PC-3 (cell line): ENCODE results near the gene SFN. TPM values are rescaled to one million over a fixed set of nuclear protein-coding genes. Genes with fewer than 3 reads are reported as not detected.

Experiments
- ATAC-seq: fragments of 200-7000 bp; cut with Tn5 transposase; 2 replicates; pipeline ENCODE4 v1.9.1; 2020; ENCODE audit warnings: mild to moderate bottlenecking, moderate library complexity
- BruUV-seq: library from RNA; stranded (reverse); fragments of 400-500 nt; replicated peaks from 2 replicates; lab custom pipeline; 2021; lab: Mats Ljungman, UMichigan
- CTCF ChIA-PET: fragments of 300-600 bp; sonication (Branson Sonifier 250); formaldehyde crosslinking; loops from one replicate; lab custom pipeline; 2022; ENCODE audit warnings: antibody characterized with exemption; lab: Charles Lee
- POLR2A ChIA-PET: fragments of 300-600 bp; sonication (Branson Sonifier 250); formaldehyde crosslinking; loops from one replicate; lab custom pipeline; 2022; ENCODE audit warnings: antibody characterized with exemption; ENCODE audit not compliant: unreplicated experiment; lab: Charles Lee
- DNase-seq: peaks from one replicate; pipeline ENCODE4 v3.0.0-alpha.2; 2015
- H2AFZ ChIP-seq: fragments of 300-600 bp; sonication (generic); 2 replicates; pipeline ENCODE4 v1.6.0; 2016; ENCODE audit warnings: antibody characterized with exemption, low read length
- H3F3A ChIP-seq: fragments of 300-600 bp; sonication (generic); one replicate; pipeline ENCODE4 v1.6.0; 2017; ENCODE audit warnings: antibody characterized with exemption, low read length, control low read depth, mild to moderate bottlenecking; ENCODE audit not compliant: unreplicated experiment
- H3K27ac ChIP-seq: fragments of 300-600 bp; sonication (generic); 2 replicates; pipeline ENCODE4 v1.5.1; 2016; ENCODE audit warnings: mild to moderate bottlenecking, low read length
- H3K27me3 ChIP-seq: fragments of 300-600 bp; sonication (generic); 2 replicates; pipeline ENCODE4 v1.6.1; 2016; ENCODE audit warnings: low read length, mixed read lengths
- H3K36me3 ChIP-seq: fragments of 300-600 bp; sonication (generic); 2 replicates; pipeline ENCODE4 v1.6.1; 2016; ENCODE audit warnings: low read depth, mixed run types, low read length, mixed read lengths
- H3K4me1 ChIP-seq: fragments of 300-600 bp; sonication (generic); 2 replicates; pipeline ENCODE4 v1.5.1; 2016; ENCODE audit warnings: low read length; ENCODE audit not compliant: insufficient read depth
- H3K4me2 ChIP-seq: fragments of 300-600 bp; sonication (generic); 2 replicates; pipeline ENCODE4 v1.6.0; 2016; ENCODE audit warnings: low read length
- H3K4me3 ChIP-seq: fragments of 300-600 bp; sonication (generic); 2 replicates; pipeline ENCODE4 v1.5.1; 2016; ENCODE audit warnings: mild to moderate bottlenecking, low read length, mixed read lengths
- H3K79me2 ChIP-seq: fragments of 300-600 bp; sonication (generic); 2 replicates; pipeline ENCODE4 v1.6.1; 2017; ENCODE audit warnings: low read length, mixed read lengths
- H3K9ac ChIP-seq: fragments of 300-600 bp; sonication (generic); 2 replicates; pipeline ENCODE4 v1.6.0; 2016; ENCODE audit warnings: mild to moderate bottlenecking, low read length
- H3K9me2 ChIP-seq: fragments of 300-600 bp; sonication (generic); replicated peaks from 2 replicates; pipeline ENCODE4 v1.6.1; 2016; ENCODE audit warnings: mixed run types, low read length, mixed read lengths
- H3K9me3 ChIP-seq: fragments of 300-600 bp; sonication (generic); 2 replicates; pipeline ENCODE4 v1.6.1; 2016; ENCODE audit warnings: low read length, mixed read lengths
- H4K20me1 ChIP-seq: fragments of 300-600 bp; sonication (generic); 2 replicates; pipeline ENCODE4 v1.6.1; 2016; ENCODE audit warnings: low read length, mixed read lengths
- EZH2 ChIP-seq: fragments of 300-600 bp; sonication (generic); IDR thresholded peaks from one replicate; pipeline ENCODE4 v1.6.1; 2017; ENCODE audit warnings: antibody characterized with exemption, mild to moderate bottlenecking, low read length; ENCODE audit not compliant: unreplicated experiment
- EZH2phosphoT487 ChIP-seq: fragments of 300-600 bp; sonication (generic); IDR thresholded peaks from 2 replicates; pipeline ENCODE4 v1.6.1; 2018; ENCODE audit warnings: mild to moderate bottlenecking, antibody characterized with exemption, low read length, borderline replicate concordance
- intact Hi-C: fragments of 100-400 bp; cut with micrococcal nuclease; formaldehyde crosslinking; loops from 2 replicates; pipeline ENCODE4 v1.9.0; 2023
- total RNA-seq: library from RNA; depleted of rRNA; stranded (reverse); fragments of >200 nt; gene quantifications from 2 replicates; pipeline ENCODE4 v1.2.3, GENCODE V29; 2014
- TF ChIP-seq, protein P1 (sequence below): fragments of 300-600 bp; sonication (generic); conservative IDR thresholded peaks from 2 replicates; pipeline ENCODE4 v1.5.1; 2017; ENCODE audit warnings: antibody characterized with exemption, low read depth, mild to moderate bottlenecking, low read length

The SFN gene
- total RNA-seq, 1 experiment from 2014 or later: 411 TPM

DNA sequence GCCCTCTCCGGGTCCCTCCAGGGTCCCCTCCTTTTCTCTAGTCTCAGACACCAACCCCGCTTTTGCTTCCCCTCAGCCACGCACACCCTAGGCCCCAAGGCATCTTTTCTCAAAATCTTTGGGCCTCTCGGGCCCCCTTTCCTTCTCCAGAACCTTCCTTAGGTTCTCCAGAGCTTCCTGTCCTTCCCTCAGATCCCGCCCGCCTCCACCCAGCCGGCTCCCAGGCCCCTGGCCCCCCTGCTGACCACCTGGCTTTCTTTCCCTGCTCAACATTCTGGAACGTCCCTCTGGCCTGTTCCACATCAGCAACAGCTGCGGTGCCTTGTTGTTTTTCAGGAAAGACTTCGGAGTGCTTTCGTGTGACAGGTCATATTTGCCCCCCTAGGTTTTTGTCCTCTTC lies 35.3 kb upstream of the SFN start:
- BruUV-seq: TSS peak; percentile 18

DNA sequence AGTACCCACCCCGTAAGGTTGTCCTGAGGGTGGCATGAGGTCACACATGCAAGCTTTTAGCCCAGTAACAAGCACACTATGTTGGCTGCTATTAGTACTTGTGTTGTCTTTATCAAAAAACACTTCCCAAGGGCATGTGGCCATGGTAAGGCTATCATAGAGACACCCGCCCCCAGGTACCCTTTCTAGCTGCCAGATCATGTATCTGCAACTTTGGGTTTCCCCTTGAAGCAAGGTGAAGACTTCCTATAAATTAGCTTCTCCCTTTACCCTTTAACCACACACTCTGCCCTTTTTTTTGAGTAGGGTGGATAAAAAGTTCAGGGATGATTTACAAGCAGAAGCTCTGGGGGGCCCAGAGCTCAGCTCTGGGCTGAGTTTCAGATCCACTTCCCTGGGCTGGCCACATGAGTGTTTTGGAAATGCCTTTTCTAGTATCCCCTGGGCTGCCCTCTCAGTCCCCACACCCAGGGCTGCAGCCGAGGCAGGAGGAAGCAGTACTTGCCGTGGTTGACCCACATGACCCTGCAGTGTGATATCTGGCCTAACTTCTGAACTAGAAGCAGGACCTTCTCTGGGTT lies 34.4 kb upstream of the SFN start:
- BruUV-seq: no TSS peak
- Histone ChIP-seq H3K4me2 (peak overlapping the region; percentile 61), H2AFZ (no peak overlapping the region), H3K4me3 (no peak overlapping the region; the same call in 1 of the 2 replicates), H3K27me3 (no peaks in the 10 kb centered on the region), H3K36me3 (peaks cover 17% of the 10 kb centered on the region), H3K9me2 (no peaks in the 10 kb centered on the region), H3F3A (no peaks in the 10 kb centered on the region), H3K9me3 (no peaks in the 10 kb centered on the region), H4K20me1 (no peaks in the 10 kb centered on the region), H3K27ac (no peak overlapping the region), H3K4me1 (peaks cover 46% of the 10 kb centered on the region), H3K79me2 (peaks cover 55% of the 10 kb centered on the region), H3K9ac (no peak overlapping the region)
- CTCF ChIA-PET: interaction anchor here (0.7 kb wide), 1 partner anchor 218 kb away, joined by 3 read pairs; no protein-coding TSS in a partner anchor
- intact Hi-C loops: no loop called here
- ATAC-seq (no peak), DNase-seq (no peak)
- TF ChIP-seq EZH2phosphoT487 (no peak), EZH2 (no peak)
- TF ChIP-seq, protein P1, sequence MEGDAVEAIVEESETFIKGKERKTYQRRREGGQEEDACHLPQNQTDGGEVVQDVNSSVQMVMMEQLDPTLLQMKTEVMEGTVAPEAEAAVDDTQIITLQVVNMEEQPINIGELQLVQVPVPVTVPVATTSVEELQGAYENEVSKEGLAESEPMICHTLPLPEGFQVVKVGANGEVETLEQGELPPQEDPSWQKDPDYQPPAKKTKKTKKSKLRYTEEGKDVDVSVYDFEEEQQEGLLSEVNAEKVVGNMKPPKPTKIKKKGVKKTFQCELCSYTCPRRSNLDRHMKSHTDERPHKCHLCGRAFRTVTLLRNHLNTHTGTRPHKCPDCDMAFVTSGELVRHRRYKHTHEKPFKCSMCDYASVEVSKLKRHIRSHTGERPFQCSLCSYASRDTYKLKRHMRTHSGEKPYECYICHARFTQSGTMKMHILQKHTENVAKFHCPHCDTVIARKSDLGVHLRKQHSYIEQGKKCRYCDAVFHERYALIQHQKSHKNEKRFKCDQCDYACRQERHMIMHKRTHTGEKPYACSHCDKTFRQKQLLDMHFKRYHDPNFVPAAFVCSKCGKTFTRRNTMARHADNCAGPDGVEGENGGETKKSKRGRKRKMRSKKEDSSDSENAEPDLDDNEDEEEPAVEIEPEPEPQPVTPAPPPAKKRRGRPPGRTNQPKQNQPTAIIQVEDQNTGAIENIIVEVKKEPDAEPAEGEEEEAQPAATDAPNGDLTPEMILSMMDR: no peak
- POLR2A ChIA-PET: no interaction called here

More for the DNA sequence above, 35.3 kb upstream of the SFN start:
- ATAC-seq: no peak
- Histone ChIP-seq H2AFZ (no peak overlapping the region), H4K20me1 (no peaks in the 10 kb centered on the region), H3K9ac (peak overlapping the region; percentile 70), H3K27ac (no peak overlapping the region), H3K9me3 (no peaks in the 10 kb centered on the region), H3K4me1 (peaks cover 46% of the 10 kb centered on the region), H3K4me3 (peak overlapping the region; percentile 82), H3K27me3 (no peaks in the 10 kb centered on the region), H3K9me2 (no peaks in the 10 kb centered on the region), H3F3A (no peaks in the 10 kb centered on the region), H3K36me3 (peaks cover 9% of the 10 kb centered on the region; the same call in 1 of the 2 replicates), H3K4me2 (peak overlapping the region; percentile 96), H3K79me2 (peaks cover 55% of the 10 kb centered on the region)
- TF ChIP-seq EZH2 (no peak), EZH2phosphoT487 (no peak)
- TF ChIP-seq, protein P1: no peak
- ChIA-PET CTCF (no interaction called here), POLR2A (no interaction called here)
- no peak for DNase-seq
- intact Hi-C loops: no loop called here

DNA sequence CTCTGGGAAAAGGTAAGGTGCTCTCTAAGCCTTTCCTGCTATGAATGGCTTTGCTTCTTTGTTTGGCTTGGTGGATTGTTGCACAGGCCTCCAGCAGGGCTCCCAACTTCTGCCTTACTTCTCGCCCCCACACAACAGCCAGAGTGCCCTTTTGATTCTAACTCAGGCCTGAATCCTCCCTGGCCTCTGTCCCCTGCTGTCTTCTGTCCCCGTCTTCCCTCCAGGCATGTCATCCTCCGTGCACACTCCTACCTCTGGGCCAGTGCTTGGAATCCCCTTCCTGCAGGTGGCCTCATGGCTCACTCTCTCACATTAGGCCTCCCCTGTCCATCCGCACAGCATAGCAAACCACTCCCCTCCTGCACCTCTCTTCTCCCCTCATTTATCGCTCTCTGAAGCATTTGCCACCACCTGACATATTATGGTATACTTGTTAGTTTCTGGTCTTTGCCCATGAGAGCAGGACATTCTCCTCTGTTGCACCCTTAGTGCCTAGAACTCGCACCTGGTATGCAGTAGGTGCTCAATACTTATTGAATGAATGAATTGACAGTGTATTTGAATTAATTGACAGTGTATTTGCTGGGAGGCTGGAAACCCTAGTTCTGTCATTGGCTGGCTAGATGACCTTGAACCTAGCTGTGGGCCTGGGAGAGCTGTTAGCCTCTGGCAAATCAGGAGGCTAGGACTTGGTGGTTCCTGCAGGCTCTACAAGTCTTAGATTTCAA lies 33.6 kb upstream of the SFN start:
- H3K4me2 ChIP-seq: peak overlapping the region; percentile 61; the same call in 1 of the 2 replicates
- no peak for TF ChIP-seq EZH2phosphoT487
- TF ChIP-seq, protein P1: no peak
- no peak for TF ChIP-seq EZH2
- ChIA-PET CTCF (interaction anchor here (0.7 kb wide), 1 partner anchor 217 kb away, joined by 3 read pairs; no protein-coding TSS in a partner anchor), POLR2A (no interaction called here)
- no peaks in the 10 kb centered on the region for H3F3A ChIP-seq
- H3K27ac ChIP-seq: no peak overlapping the region
- intact Hi-C loops: no loop called here
- no peaks in the 10 kb centered on the region for H3K9me3 ChIP-seq
- no peaks in the 10 kb centered on the region for H3K27me3 ChIP-seq
- ATAC-seq (no peak), DNase-seq (no peak)
- peaks cover 55% of the 10 kb centered on the region for H3K79me2 ChIP-seq
- no peak overlapping the region; the same call in 1 of the 2 replicates for H3K4me3 ChIP-seq
- BruUV-seq: no TSS peak
- no peak overlapping the region for H3K9ac ChIP-seq
- H3K36me3 ChIP-seq: peaks cover 21% of the 10 kb centered on the region
- H3K9me2 ChIP-seq: no peaks in the 10 kb centered on the region
- H4K20me1 ChIP-seq: no peaks in the 10 kb centered on the region
- no peak overlapping the region for H2AFZ ChIP-seq
- H3K4me1 ChIP-seq: peaks cover 41% of the 10 kb centered on the region
